Liver (tissue), 9 donors: ENCODE measurements around the gene RTL10. TPM values are rescaled to one million over a fixed set of nuclear protein-coding genes. Genes with fewer than 3 reads are reported as not detected.

Source experiments
- DNase-seq: peaks from one replicate; pipeline ENCODE4 v3.0.0-alpha.2; 2017; ENCODE audit warnings: low spot score
- H3K27ac ChIP-seq, 2 donors: one replicate each; pipeline ENCODE4 v1.7.0; 2013; ENCODE audit warnings: inconsistent platforms in 2 of 2, low read length in 2 of 2, control low read depth in 1 of 2, low read depth in 1 of 2, mild to moderate bottlenecking in 1 of 2
- H3K27me3 ChIP-seq, 4 donors: one replicate each; pipeline versions ENCODE4 v1.6.1 to v1.7.0; 2013; ENCODE audit warnings: low read length in 3 of 4, inconsistent platforms in 1 of 4, mild to moderate bottlenecking in 1 of 4, moderate library complexity in 1 of 4; ENCODE audit not compliant: control insufficient read depth in 4 of 4, insufficient read depth in 4 of 4
- H3K36me3 ChIP-seq, 4 donors: one replicate each; pipeline versions ENCODE4 v1.6.1 to v1.7.0; 2013; ENCODE audit warnings: low read length in 3 of 4, mild to moderate bottlenecking in 3 of 4, low read depth in 1 of 4, moderate library complexity in 1 of 4; ENCODE audit not compliant: control insufficient read depth in 4 of 4, insufficient read depth in 3 of 4
- H3K4me1 ChIP-seq, 4 donors: one replicate each; pipeline versions ENCODE4 v1.6.1 to v1.7.0; 2013; ENCODE audit warnings: low read length in 3 of 4, mild to moderate bottlenecking in 3 of 4, moderate library complexity in 1 of 4; ENCODE audit not compliant: control insufficient read depth in 4 of 4, insufficient read depth in 4 of 4
- H3K4me3 ChIP-seq, 3 donors: one replicate each; pipeline versions ENCODE4 v1.6.1 to v1.7.0; 2013; ENCODE audit warnings: low read length in 3 of 3, control low read depth in 1 of 3, low read depth in 1 of 3, mild to moderate bottlenecking in 1 of 3
- H3K9ac ChIP-seq, 2 donors: one replicate each; pipeline ENCODE4 v1.7.0; 2013; ENCODE audit warnings: low read length in 2 of 2, mild to moderate bottlenecking in 2 of 2, moderate library complexity in 2 of 2, control low read depth in 1 of 2, low read depth in 1 of 2
- H3K9me3 ChIP-seq, 4 donors: one replicate each; pipeline versions ENCODE4 v1.6.1 to v1.7.0; 2013; ENCODE audit warnings: low read length in 3 of 4; ENCODE audit not compliant: control insufficient read depth in 4 of 4
- ATF3 ChIP-seq: IDR thresholded peaks from 2 replicates; pipeline ENCODE4 v1.6.1; 2016; ENCODE audit warnings: antibody characterized with exemption
- EGR1 ChIP-seq, 2 donors: IDR thresholded peaks; 2 replicates each; pipeline ENCODE4 v1.6.1; 2016 to 2018; ENCODE audit warnings: antibody characterized with exemption in 2 of 2, low read depth in 2 of 2
- FOXA1 ChIP-seq: IDR thresholded peaks from 2 replicates; pipeline ENCODE4 v1.6.1; 2016; ENCODE audit warnings: antibody characterized with exemption
- FOXA2 ChIP-seq: IDR thresholded peaks from 2 replicates; pipeline ENCODE4 v1.6.1; 2016; ENCODE audit warnings: antibody characterized with exemption
- GABPA ChIP-seq, 2 donors: IDR thresholded peaks in 1 of 2; conservative IDR thresholded peaks in 1 of 2; 2 replicates each; pipeline ENCODE4 v1.6.1; 2016; ENCODE audit warnings: antibody characterized with exemption in 2 of 2, mild to moderate bottlenecking in 1 of 2, moderate library complexity in 1 of 2
- HNF4A ChIP-seq, 2 donors: conservative IDR thresholded peaks; 2 replicates each; pipeline ENCODE4 v1.6.1; 2016; ENCODE audit warnings: antibody characterized with exemption in 2 of 2, mild to moderate bottlenecking in 2 of 2
- HNF4G ChIP-seq: IDR thresholded peaks from 2 replicates; pipeline ENCODE4 v1.6.1; 2016; ENCODE audit warnings: antibody characterized with exemption
- JUND ChIP-seq, 2 donors: IDR thresholded peaks; 2 replicates each; pipeline ENCODE4 v1.6.1; 2016; ENCODE audit warnings: antibody characterized with exemption in 2 of 2
- MAX ChIP-seq: IDR thresholded peaks from 2 replicates; pipeline ENCODE4 v1.6.1; 2016; ENCODE audit warnings: antibody characterized with exemption
- NR2F2 ChIP-seq: IDR thresholded peaks from 2 replicates; pipeline ENCODE4 v1.6.1; 2016; ENCODE audit warnings: antibody characterized with exemption
- RAD21 ChIP-seq, 2 donors: IDR thresholded peaks; 2 replicates each; pipeline ENCODE4 v1.6.1; 2016; ENCODE audit warnings: antibody characterized with exemption in 2 of 2, mild to moderate bottlenecking in 2 of 2
- REST ChIP-seq: IDR thresholded peaks from 2 replicates; pipeline ENCODE4 v1.6.1; 2016; ENCODE audit warnings: antibody characterized with exemption, mild to moderate bottlenecking
- RXRA ChIP-seq, 2 donors: IDR thresholded peaks; 2 replicates each; pipeline ENCODE4 v1.6.1; 2017 to 2018; ENCODE audit warnings: antibody characterized with exemption in 2 of 2, mild to moderate bottlenecking in 1 of 2
- SP1 ChIP-seq: IDR thresholded peaks from 2 replicates; pipeline ENCODE4 v1.6.1; 2018; ENCODE audit warnings: antibody characterized with exemption, mild to moderate bottlenecking
- TAF1 ChIP-seq: conservative IDR thresholded peaks from 2 replicates; pipeline ENCODE4 v1.6.1; 2016; ENCODE audit warnings: antibody characterized with exemption, mild to moderate bottlenecking
- YY1 ChIP-seq: IDR thresholded peaks from 2 replicates; pipeline ENCODE4 v1.6.1; 2016; ENCODE audit warnings: antibody characterized with exemption, mild to moderate bottlenecking
- WGBS: extraction: QIAGEN DNeasy Blood & Tissue Kit; methylation state at CpG from one replicate; pipeline ENCODE4 v1.1.7; 2013; 5-methylcytosine and 5-hydroxymethylcytosine counted together
- polyA plus RNA-seq, 2 donors: library from polyadenylated mRNA; stranded (reverse) in 1 of 2; unstranded in 1 of 2; fragments of 200-250 nt in 1 of 2; fragments of >200 nt in 1 of 2; fragmentation: Nextera tagmentation in 1 of 2; extraction: Ambion mirVana in 1 of 2; gene quantifications; one replicate each; pipeline versions ENCODE4 v1.2.1 to v1.2.3, GENCODE V29; 2013 to 2015
- total RNA-seq, 2 donors: library from RNA; depleted of rRNA; stranded (reverse); fragments of >200 nt; gene quantifications; one replicate each; pipeline ENCODE4 v1.2.3, GENCODE V29; 2014
- TF ChIP-seq, protein P1 (sequence below): IDR thresholded peaks from 2 replicates; pipeline ENCODE4 v1.6.1; 2016; ENCODE audit warnings: antibody characterized with exemption
- TF ChIP-seq, protein P2 (sequence below): fragments of 150-350 bp; IDR thresholded peaks from 2 replicates; pipeline ENCODE4 v1.5.1; 2017; ENCODE audit warnings: improper control_type of control experiment, low read depth, low read length; ENCODE audit not compliant: missing input control
- donor health status: healthy.
- donor health status: healthy.
- donor health status: healthy.
- donor health status: healthy.
- donor health status: healthy.

The RTL10 gene
- total and polyA plus RNA-seq, 4 donors, result 4.2 to 8.3 (median 7.4) TPM

- 95% methylated on average over 14 of the region's 14 CpGs for WGBS
- Histone ChIP-seq H3K4me1 (no peaks in the 10 kb centered on the region), H3K9ac (no peak overlapping the region), H3K27ac (no peak overlapping the region), H3K36me3 (no peaks in the 10 kb centered on the region), H3K4me3 (no peak overlapping the region), H3K27me3 (no peaks in the 10 kb centered on the region), H3K9me3 (no peaks in the 10 kb centered on the region)
- DNase-seq, result no peak
- TF ChIP-seq EGR1 (IDR thresholded peaks at IDR 0.05; ENCODE audit: low read depth in 2 of 2) (no peak), NR2F2 (no peak), FOXA2 (no peak), MAX (no peak), HNF4G (no peak), HNF4A (conservative IDR thresholded peaks at IDR 0.05) (no peak), TAF1 (no peak), JUND (IDR thresholded peaks at IDR 0.05) (no peak), RXRA (IDR thresholded peaks at IDR 0.05) (no peak), RAD21 (IDR thresholded peaks at IDR 0.05) (no peak), GABPA (IDR thresholded peaks at IDR 0.05 in 1 of 2, conservative IDR thresholded peaks at IDR 0.05 in 1 of 2) (no peak), REST (no peak), YY1 (no peak), SP1 (no peak)
Observed at GRCh38 chr22:19816372-19817119, 38.1 kb downstream of the RTL10 start.

DNA sequence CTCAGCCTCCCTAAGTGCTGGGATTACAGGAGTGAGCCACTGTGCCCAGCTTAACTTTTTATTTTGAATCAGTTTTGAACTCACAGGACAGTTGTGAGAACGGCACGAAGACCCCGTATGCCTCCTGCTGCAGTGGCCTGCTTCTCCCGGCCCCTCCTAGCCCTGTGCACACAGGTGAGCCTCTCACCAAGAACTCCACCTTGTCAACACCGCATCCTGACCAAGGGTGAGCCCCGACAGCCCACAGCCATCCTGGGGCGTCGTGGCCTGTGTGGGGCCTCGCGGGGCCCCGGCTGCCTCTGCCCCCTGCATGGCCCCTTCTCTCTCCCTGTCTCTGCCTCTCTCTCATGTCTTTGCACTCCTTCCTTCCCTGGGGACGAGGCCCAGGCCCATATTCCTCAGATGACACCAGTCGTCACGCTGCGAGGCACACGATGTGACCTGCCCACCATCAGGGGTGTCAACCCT, 38.8 kb downstream of the RTL10 start:
- Histone ChIP-seq H3K9me3 (no peaks in the 10 kb centered on the region), H3K27me3 (no peaks in the 10 kb centered on the region), H3K4me3 (no peak overlapping the region), H3K36me3 (no peaks in the 10 kb centered on the region), H3K27ac (no peak overlapping the region), H3K4me1 (no peaks in the 10 kb centered on the region), H3K9ac (no peak overlapping the region)
- TF ChIP-seq, protein P1, sequence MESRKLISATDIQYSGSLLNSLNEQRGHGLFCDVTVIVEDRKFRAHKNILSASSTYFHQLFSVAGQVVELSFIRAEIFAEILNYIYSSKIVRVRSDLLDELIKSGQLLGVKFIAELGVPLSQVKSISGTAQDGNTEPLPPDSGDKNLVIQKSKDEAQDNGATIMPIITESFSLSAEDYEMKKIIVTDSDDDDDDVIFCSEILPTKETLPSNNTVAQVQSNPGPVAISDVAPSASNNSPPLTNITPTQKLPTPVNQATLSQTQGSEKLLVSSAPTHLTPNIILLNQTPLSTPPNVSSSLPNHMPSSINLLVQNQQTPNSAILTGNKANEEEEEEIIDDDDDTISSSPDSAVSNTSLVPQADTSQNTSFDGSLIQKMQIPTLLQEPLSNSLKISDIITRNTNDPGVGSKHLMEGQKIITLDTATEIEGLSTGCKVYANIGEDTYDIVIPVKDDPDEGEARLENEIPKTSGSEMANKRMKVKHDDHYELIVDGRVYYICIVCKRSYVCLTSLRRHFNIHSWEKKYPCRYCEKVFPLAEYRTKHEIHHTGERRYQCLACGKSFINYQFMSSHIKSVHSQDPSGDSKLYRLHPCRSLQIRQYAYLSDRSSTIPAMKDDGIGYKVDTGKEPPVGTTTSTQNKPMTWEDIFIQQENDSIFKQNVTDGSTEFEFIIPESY, result no peak
- no peak for TF ChIP-seq ATF3
- TF ChIP-seq FOXA2, result no peak
- TF ChIP-seq TAF1, result no peak
- no peak for TF ChIP-seq HNF4G
- no peak for TF ChIP-seq JUND (IDR thresholded peaks at IDR 0.05)
- no peak for TF ChIP-seq RAD21 (IDR thresholded peaks at IDR 0.05)
- TF ChIP-seq GABPA (IDR thresholded peaks at IDR 0.05 in 1 of 2, conservative IDR thresholded peaks at IDR 0.05 in 1 of 2), result no peak
- no peak for TF ChIP-seq RXRA (IDR thresholded peaks at IDR 0.05)
- no peak for TF ChIP-seq EGR1 (IDR thresholded peaks at IDR 0.05; ENCODE audit: low read depth in 2 of 2)
- TF ChIP-seq REST, result no peak
- no peak for TF ChIP-seq MAX
- TF ChIP-seq YY1, result no peak
- TF ChIP-seq, protein P2, sequence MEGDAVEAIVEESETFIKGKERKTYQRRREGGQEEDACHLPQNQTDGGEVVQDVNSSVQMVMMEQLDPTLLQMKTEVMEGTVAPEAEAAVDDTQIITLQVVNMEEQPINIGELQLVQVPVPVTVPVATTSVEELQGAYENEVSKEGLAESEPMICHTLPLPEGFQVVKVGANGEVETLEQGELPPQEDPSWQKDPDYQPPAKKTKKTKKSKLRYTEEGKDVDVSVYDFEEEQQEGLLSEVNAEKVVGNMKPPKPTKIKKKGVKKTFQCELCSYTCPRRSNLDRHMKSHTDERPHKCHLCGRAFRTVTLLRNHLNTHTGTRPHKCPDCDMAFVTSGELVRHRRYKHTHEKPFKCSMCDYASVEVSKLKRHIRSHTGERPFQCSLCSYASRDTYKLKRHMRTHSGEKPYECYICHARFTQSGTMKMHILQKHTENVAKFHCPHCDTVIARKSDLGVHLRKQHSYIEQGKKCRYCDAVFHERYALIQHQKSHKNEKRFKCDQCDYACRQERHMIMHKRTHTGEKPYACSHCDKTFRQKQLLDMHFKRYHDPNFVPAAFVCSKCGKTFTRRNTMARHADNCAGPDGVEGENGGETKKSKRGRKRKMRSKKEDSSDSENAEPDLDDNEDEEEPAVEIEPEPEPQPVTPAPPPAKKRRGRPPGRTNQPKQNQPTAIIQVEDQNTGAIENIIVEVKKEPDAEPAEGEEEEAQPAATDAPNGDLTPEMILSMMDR, result no peak
- no peak for TF ChIP-seq SP1
- TF ChIP-seq FOXA1, result no peak
- no peak for TF ChIP-seq NR2F2
- no peak for TF ChIP-seq HNF4A (conservative IDR thresholded peaks at IDR 0.05)
- no peak for DNase-seq
- 95% methylated on average over 16 of the region's 16 CpGs for WGBS
